Mesenchymal stem cell (in vitro differentiated cells and primary cell): ENCODE results near the gene CCR7.

ENCODE experiments used
- DNase-seq: peaks from one replicate; pipeline ENCODE4 v3.0.0-alpha.2; 2013
- H2AFZ ChIP-seq: one replicate; pipeline ENCODE4 v1.6.1; 2013; ENCODE audit warnings: low read depth, mild to moderate bottlenecking, control low read depth, inconsistent platforms, low read length, moderate library complexity
- H2AK5ac ChIP-seq: 2 replicates; pipeline ENCODE4 v1.6.1; 2013; ENCODE audit warnings: low read length, moderate library complexity, mild to moderate bottlenecking, inconsistent platforms; ENCODE audit not compliant: severe bottlenecking
- H2BK120ac ChIP-seq: one replicate; pipeline ENCODE4 v1.6.1; 2013; ENCODE audit warnings: low read depth, mild to moderate bottlenecking, inconsistent platforms, low read length, moderate library complexity
- H2BK12ac ChIP-seq, 2 experiments: one replicate each; pipeline ENCODE4 v1.6.1; 2013; ENCODE audit warnings: inconsistent platforms in 2 of 2, low read length in 2 of 2, mild to moderate bottlenecking in 2 of 2, moderate library complexity in 2 of 2, control low read depth in 1 of 2
- H2BK15ac ChIP-seq: one replicate; pipeline ENCODE4 v1.6.1; 2013; ENCODE audit warnings: mild to moderate bottlenecking, low read depth, inconsistent platforms; ENCODE audit not compliant: poor library complexity, severe bottlenecking
- H2BK5ac ChIP-seq: 2 replicates; pipeline ENCODE4 v1.6.1; 2013; ENCODE audit warnings: low read depth, mild to moderate bottlenecking, low read length, control low read depth, inconsistent platforms; ENCODE audit not compliant: poor library complexity, severe bottlenecking
- H3K14ac ChIP-seq, 2 experiments: one replicate each; pipeline ENCODE4 v1.6.1; 2013; ENCODE audit warnings: inconsistent platforms in 2 of 2, low read length in 2 of 2, control low read depth in 1 of 2, mild to moderate bottlenecking in 1 of 2, moderate library complexity in 1 of 2
- H3K18ac ChIP-seq, 2 experiments: one replicate each; pipeline ENCODE4 v1.6.1; 2013; ENCODE audit warnings: inconsistent platforms in 2 of 2, low read length in 2 of 2, control low read depth in 1 of 2, low read depth in 1 of 2, mild to moderate bottlenecking in 1 of 2
- H3K23ac ChIP-seq, 2 experiments: one replicate each; pipeline ENCODE4 v1.6.1; 2013; ENCODE audit warnings: inconsistent platforms in 2 of 2, low read length in 2 of 2, mild to moderate bottlenecking in 2 of 2, moderate library complexity in 2 of 2, control low read depth in 1 of 2
- H3K27ac ChIP-seq: 2 replicates; pipeline ENCODE4 v1.5.1; 2013; ENCODE audit warnings: mild to moderate bottlenecking, moderate library complexity, low read length, control low read depth, inconsistent platforms; ENCODE audit not compliant: poor library complexity, severe bottlenecking
- H3K27me3 ChIP-seq, 2 experiments: 2 replicates each; pipeline versions ENCODE4 v1.6.1 to v1.7.0; 2013; ENCODE audit warnings: low read length in 2 of 2, mild to moderate bottlenecking in 2 of 2, moderate library complexity in 2 of 2, control low read depth in 1 of 2, inconsistent platforms in 1 of 2; ENCODE audit not compliant: control insufficient read depth in 1 of 2, insufficient read depth in 1 of 2
- H3K36me3 ChIP-seq, 2 experiments: 2 replicates each; pipeline versions ENCODE4 v1.6.1 to v1.7.0; 2013; ENCODE audit warnings: low read length in 2 of 2, control low read depth in 1 of 2, inconsistent platforms in 1 of 2, low read depth in 1 of 2, mild to moderate bottlenecking in 1 of 2; ENCODE audit not compliant: insufficient read depth in 2 of 2, control insufficient read depth in 1 of 2
- H3K4ac ChIP-seq, 2 experiments: one replicate each; pipeline ENCODE4 v1.6.1; 2013; ENCODE audit warnings: inconsistent platforms in 2 of 2, low read length in 2 of 2, mild to moderate bottlenecking in 2 of 2, moderate library complexity in 2 of 2, control low read depth in 1 of 2, low read depth in 1 of 2
- H3K4me1 ChIP-seq: 2 replicates; pipeline ENCODE4 v1.6.1; 2013; ENCODE audit warnings: low read depth, low read length, control low read depth; ENCODE audit not compliant: control insufficient read depth, insufficient read depth
- H3K4me2 ChIP-seq: 2 replicates; pipeline ENCODE4 v1.6.1; 2013; ENCODE audit warnings: low read length, mild to moderate bottlenecking, inconsistent platforms; ENCODE audit not compliant: poor library complexity, severe bottlenecking
- H3K4me3 ChIP-seq, 2 experiments: 2 replicates each; pipeline versions ENCODE4 v1.5.1 to v1.7.0; 2013; ENCODE audit warnings: low read length in 2 of 2, mild to moderate bottlenecking in 2 of 2, control low read depth in 1 of 2, low read depth in 1 of 2; ENCODE audit not compliant: insufficient read depth in 1 of 2
- H3K79me1 ChIP-seq: replicated peaks from 2 replicates; pipeline ENCODE4 v1.6.1; 2013; ENCODE audit warnings: mild to moderate bottlenecking, control low read depth, low read length, inconsistent platforms; ENCODE audit not compliant: poor library complexity, severe bottlenecking
- H3K9ac ChIP-seq: 2 replicates; pipeline ENCODE4 v1.7.0; 2013; ENCODE audit warnings: mild to moderate bottlenecking, low read length, moderate library complexity
- H3K9me3 ChIP-seq: 2 replicates; pipeline ENCODE4 v1.7.0; 2013; ENCODE audit warnings: mild to moderate bottlenecking, low read length; ENCODE audit not compliant: control insufficient read depth
- H4K8ac ChIP-seq: one replicate; pipeline ENCODE4 v1.6.1; 2013; ENCODE audit warnings: inconsistent platforms, mild to moderate bottlenecking, low read length, moderate library complexity
- H4K91ac ChIP-seq: one replicate; pipeline ENCODE4 v1.6.1; 2013; ENCODE audit warnings: mild to moderate bottlenecking, low read length, inconsistent platforms
- WGBS: methylation state at CpG from one replicate; pipeline ENCODE4 v1.1.7; 2013; ENCODE audit warnings: mixed read lengths; 5-methylcytosine and 5-hydroxymethylcytosine counted together

CCR7 gene

GRCh38 chr17:40582328-40582901, 17.1 kb upstream of the CCR7 start:
- Histone ChIP-seq H3K14ac (no peak overlapping the region), H3K4ac (no peak overlapping the region), H3K23ac (no peak overlapping the region), H3K27me3 (peaks cover 0 to 23% of the 10 kb centered on the region in 2 experiments), H4K91ac (no peak overlapping the region), H2BK5ac (no peak overlapping the region), H3K4me2 (no peak overlapping the region), H2BK12ac (no peak overlapping the region), H3K9ac (no peak overlapping the region), H3K4me1 (no peaks in the 10 kb centered on the region), H3K36me3 (no peaks in the 10 kb centered on the region), H3K18ac (no peak overlapping the region), H2BK120ac (no peak overlapping the region), H3K79me1 (no peaks in the 10 kb centered on the region), H4K8ac (no peak overlapping the region), H2BK15ac (no peak overlapping the region), H2AK5ac (no peak overlapping the region), H3K9me3 (no peaks in the 10 kb centered on the region), H2AFZ (no peak overlapping the region), H3K4me3 (no peak overlapping the region), H3K27ac (no peak overlapping the region)
- no peak for DNase-seq
- WGBS: 78% methylated on average over 11 of the region's 11 CpGs

GRCh38 chr17:40580140-40580539, 14.9 kb upstream of the CCR7 start:
- Histone ChIP-seq H3K23ac (no peak overlapping the region), H3K4ac (no peak overlapping the region), H3K27ac (no peak overlapping the region), H2BK12ac (no peak overlapping the region), H2BK120ac (no peak overlapping the region), H4K91ac (no peak overlapping the region), H3K4me2 (no peak overlapping the region), H3K4me3 (no peak overlapping the region), H2BK5ac (no peak overlapping the region), H3K14ac (no peak overlapping the region), H3K18ac (no peak overlapping the region), H3K4me1 (no peaks in the 10 kb centered on the region), H2BK15ac (no peak overlapping the region), H3K36me3 (no peaks in the 10 kb centered on the region), H2AFZ (no peak overlapping the region), H2AK5ac (no peak overlapping the region), H3K79me1 (no peaks in the 10 kb centered on the region), H3K9ac (no peak overlapping the region), H4K8ac (no peak overlapping the region), H3K27me3 (peaks cover 0 to 22% of the 10 kb centered on the region in 2 experiments), H3K9me3 (peaks cover 10% of the 10 kb centered on the region)
- DNase-seq: no peak

- peaks cover 0 to 22% of the 10 kb centered on the region in 2 experiments for H3K27me3 ChIP-seq
- no peak overlapping the region for H3K23ac ChIP-seq
- H3K4me1 ChIP-seq: no peaks in the 10 kb centered on the region
- H3K4me2 ChIP-seq: no peak overlapping the region
- H2BK12ac ChIP-seq: no peak overlapping the region
- H2AK5ac ChIP-seq: no peak overlapping the region
- H3K4ac ChIP-seq: no peak overlapping the region
- no peaks in the 10 kb centered on the region for H3K79me1 ChIP-seq
- H4K91ac ChIP-seq: no peak overlapping the region
- no peak overlapping the region for H2AFZ ChIP-seq
- H3K4me3 ChIP-seq: no peak overlapping the region
- H3K9me3 ChIP-seq: peaks cover 16% of the 10 kb centered on the region
- H3K27ac ChIP-seq: no peak overlapping the region
- DNase-seq: no peak
- no peak overlapping the region for H2BK120ac ChIP-seq
- H2BK15ac ChIP-seq: no peak overlapping the region
- H2BK5ac ChIP-seq: no peak overlapping the region
- H4K8ac ChIP-seq: no peak overlapping the region
- 94% methylated on average over 3 of the region's 3 CpGs for WGBS
- no peak overlapping the region for H3K9ac ChIP-seq
- H3K18ac ChIP-seq: no peak overlapping the region
- H3K14ac ChIP-seq: no peak overlapping the region
- no peaks in the 10 kb centered on the region for H3K36me3 ChIP-seq
Measured at GRCh38 chr17:40579471-40579870, 14.2 kb upstream of the CCR7 start.

DNA sequence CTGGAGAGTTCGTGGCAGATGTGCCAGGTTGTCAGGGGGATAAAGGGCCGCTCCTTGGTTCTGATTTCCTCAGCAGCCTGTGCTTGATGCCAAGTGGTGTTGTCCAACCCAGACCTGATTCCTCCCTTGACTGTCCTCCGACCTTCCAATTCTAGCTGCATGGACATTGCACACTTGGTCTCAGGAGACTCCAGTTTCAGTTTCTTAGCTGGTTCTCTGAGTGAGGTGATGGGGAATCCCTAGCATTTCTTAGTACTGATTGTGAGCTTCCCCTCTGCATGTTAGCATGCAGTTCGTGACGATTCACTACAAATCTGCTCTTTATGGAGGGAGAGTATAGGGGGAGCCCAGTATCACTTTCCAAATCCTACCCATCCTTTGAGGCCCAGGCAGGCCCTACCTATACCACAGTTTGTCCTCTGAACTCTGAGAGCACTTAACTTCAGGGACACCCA, 12.4 kb upstream of the CCR7 start:
- no peaks in the 10 kb centered on the region for H3K4me1 ChIP-seq
- H3K4ac ChIP-seq: no peak overlapping the region
- no peak overlapping the region for H3K4me2 ChIP-seq
- no peak overlapping the region for H2BK15ac ChIP-seq
- no peak overlapping the region for H2BK120ac ChIP-seq
- H3K18ac ChIP-seq: no peak overlapping the region
- no peak overlapping the region for H2AK5ac ChIP-seq
- no peak overlapping the region for H3K14ac ChIP-seq
- no peak overlapping the region for H2BK12ac ChIP-seq
- peaks cover 35% of the 10 kb centered on the region for H3K9me3 ChIP-seq
- no peak overlapping the region for H2AFZ ChIP-seq
- H3K9ac ChIP-seq: no peak overlapping the region
- no peak overlapping the region for H3K4me3 ChIP-seq
- no peak for DNase-seq
- H3K27ac ChIP-seq: no peak overlapping the region
- no peaks in the 10 kb centered on the region for H3K79me1 ChIP-seq
- no peak overlapping the region for H3K23ac ChIP-seq
- no peaks in the 10 kb centered on the region for H3K36me3 ChIP-seq
- no peak overlapping the region for H4K91ac ChIP-seq
- 93% methylated on average over 4 of the region's 5 CpGs for WGBS
- peaks cover 0 to 21% of the 10 kb centered on the region in 2 experiments for H3K27me3 ChIP-seq
- H2BK5ac ChIP-seq: no peak overlapping the region
- H4K8ac ChIP-seq: no peak overlapping the region
